Measurements from ENCODE around the gene CHST11.

GRCh38 chr12:104538891-104539462 lies 82.2 kb downstream of the CHST11 start:
- TF ChIP-seq, protein P1, sequence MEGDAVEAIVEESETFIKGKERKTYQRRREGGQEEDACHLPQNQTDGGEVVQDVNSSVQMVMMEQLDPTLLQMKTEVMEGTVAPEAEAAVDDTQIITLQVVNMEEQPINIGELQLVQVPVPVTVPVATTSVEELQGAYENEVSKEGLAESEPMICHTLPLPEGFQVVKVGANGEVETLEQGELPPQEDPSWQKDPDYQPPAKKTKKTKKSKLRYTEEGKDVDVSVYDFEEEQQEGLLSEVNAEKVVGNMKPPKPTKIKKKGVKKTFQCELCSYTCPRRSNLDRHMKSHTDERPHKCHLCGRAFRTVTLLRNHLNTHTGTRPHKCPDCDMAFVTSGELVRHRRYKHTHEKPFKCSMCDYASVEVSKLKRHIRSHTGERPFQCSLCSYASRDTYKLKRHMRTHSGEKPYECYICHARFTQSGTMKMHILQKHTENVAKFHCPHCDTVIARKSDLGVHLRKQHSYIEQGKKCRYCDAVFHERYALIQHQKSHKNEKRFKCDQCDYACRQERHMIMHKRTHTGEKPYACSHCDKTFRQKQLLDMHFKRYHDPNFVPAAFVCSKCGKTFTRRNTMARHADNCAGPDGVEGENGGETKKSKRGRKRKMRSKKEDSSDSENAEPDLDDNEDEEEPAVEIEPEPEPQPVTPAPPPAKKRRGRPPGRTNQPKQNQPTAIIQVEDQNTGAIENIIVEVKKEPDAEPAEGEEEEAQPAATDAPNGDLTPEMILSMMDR (IDR thresholded peaks at IDR 0.05) = no peak
- no peak for TF ChIP-seq EP300 (IDR thresholded peaks at IDR 0.05)
- TF ChIP-seq POLR2A (IDR thresholded peaks at IDR 0.05) = no peak
- TF ChIP-seq POLR2AphosphoS5 (IDR thresholded peaks at IDR 0.05) = no peak

All from sigmoid colon (tissue), 4 donors.